Middle frontal gyrus (tissue), 1 donor: ENCODE measurements around the gene KRTAP10-9.
"Not testable (repeated sequence)": the region's sequence is repeated elsewhere in the genome, so short reads cannot be mapped to it uniquely, and the experiment has no call there.

Source experiments
- DNase-seq: peaks from one replicate; pipeline ENCODE4 v3.0.0-alpha.2; 2015; ENCODE audit warnings: low spot score; ENCODE audit errors: extremely low spot score

Gene KRTAP10-9, protein sequence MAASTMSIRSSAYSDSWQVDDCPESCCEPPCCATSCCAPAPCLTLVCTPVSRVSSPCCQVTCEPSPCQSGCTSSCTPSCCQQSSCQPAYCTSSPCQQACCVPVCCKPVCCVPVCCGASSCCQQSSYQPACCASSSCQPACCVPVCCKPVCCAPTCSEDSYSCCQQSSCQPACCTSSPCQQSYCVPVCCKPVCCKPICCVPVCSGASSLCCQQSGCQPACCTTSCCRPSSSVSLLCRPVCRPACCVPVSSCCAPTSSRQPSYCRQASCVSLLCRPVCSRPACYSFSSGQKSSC

DNA sequence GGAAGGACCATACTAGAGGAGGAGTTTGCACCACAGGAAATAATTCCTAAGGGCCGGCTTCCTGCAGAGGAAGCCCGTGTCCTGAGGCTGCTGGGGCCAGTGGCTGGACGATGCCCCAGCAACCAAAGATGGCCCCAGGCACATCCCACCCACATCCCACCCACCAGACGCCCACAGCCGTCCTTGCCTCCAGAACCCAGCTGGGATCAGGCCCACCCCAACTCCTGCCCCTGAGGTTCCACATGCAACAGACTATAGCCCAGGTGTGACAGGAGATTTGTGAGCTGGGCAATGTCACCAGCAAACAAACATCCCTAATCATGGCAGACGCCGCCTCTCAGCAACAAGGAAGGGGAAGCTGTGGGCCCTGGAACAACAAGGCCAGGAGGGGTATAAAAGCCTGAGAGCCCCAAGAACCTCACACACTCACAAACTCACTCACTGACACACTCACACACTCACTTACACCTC lies at the start of gene KRTAP10-9:
Gene KRTAP10-9 (plus strand): TSS at position 421 of the 471 bp plus-strand sequence. CDS start 79 bp downstream, outside the sequence.
- no peak for DNase-seq

DNA sequence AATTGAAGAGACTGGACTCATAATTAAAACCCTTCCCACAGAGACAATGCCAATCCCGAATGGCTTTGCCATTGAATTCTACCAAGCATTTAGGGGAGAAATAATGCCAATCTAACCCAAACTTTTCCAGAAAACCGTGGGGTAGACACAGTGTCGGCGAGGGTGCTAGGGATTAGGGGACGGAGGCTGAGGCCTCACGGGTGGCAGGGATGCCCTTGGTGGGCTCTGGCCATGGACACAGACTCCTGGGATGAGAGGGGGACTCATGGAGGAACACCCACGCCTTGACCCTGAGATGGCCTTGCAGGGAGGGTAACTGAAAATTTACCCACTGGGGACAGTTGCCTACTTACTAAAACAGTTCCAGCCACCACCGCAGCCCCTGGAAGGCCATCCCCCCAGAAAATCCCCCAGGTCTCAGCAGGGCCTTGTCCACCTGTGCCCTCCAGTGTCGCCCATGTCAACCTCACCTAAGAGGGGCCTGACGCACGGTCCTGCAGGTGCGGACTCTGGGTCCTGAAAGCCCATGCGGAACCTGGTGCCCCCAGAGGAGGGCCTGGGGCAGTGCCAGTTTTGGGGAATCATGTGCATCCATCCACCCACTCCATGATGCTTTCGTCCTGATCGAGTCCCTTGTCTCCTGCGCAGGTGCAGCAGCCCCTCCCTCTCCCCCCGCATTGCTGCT lies 48.4 kb upstream of the KRTAP10-9 start:
- DNase-seq: no peak

DNA sequence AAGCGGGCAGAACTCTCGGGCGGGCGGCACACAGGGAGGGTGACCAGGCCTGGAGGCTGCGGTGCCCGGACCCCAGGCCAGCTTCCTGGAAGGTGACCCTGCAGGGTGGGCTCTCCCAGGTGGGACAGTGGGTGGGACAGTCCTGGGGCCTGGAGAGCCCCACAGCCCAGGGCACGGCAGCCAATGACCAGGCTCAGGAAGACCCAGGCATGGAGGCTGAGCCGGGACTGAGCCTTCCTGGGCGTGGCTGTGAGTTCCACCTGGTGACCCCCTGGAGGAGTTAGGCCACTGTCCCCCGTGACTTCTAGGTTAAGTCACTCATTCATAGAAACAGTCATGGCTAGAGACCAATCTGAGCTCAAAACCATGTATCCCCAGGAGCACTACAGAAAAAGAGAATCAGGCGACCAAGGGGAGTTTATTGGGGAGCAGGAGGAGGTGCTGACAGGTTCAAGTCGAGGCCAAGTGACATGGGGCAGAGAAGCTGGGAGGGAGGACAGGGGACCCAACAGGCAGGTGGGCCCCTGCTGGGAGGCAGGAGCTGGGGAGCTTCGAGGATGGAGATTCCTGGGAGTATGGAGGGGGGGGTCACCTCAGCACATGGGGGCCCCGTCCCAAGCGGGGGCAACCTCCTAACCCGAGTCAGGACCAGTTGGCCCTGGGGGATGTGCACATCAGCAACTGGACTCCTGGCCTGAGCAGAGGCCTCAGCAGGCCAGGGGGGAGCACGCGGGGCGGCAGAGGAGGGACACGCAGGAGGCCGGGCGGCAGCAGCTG lies 47.6 kb upstream of the KRTAP10-9 start:
- DNase-seq: no peak

DNA sequence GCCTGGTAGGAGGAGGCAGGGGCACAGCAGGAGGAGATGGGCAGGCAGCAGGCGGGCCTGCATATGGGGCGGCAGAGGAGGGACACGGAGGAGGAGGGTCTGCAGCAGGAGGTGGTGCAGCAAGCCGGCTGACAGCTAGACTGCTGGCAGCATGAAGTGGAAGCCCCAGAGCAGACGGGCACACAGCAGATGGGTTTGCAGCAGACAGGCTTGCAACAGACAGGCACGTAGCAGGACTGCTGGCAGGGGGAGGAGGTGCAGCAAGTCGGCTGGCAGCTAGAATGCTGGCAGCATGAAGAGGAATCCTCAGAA lies 47.1 kb upstream of the KRTAP10-9 start:
- no peak for DNase-seq

DNA sequence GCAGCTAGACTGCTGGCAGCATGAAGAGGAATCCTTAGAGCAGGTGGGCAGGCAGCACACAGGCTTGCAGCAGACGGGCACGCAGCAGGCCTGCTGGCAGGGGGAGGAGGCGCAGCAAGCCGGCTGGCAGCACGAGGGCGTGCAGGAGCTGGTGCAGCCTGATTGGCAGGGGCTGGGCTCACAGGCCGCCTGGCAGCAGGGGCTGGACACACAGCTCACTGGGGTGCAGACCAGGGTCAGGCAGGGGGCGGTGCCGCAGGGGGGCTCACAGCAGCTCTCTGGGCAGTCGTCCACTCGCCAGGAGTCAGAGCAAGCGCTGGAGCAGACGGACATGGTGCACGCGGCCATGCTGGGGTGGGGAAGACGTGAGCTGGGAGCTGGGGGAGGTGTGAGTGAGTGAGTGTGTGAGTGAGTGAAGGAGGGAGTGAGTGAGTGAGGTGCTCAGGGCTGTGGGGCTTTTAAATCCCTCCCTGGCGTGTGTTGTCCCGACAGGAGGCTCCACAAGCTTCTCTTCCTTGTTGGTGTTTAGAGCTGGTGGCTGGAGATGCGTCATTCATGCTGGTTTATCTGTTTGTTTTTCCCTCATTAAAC lies 46.6 kb upstream of the KRTAP10-9 start, which contains the start of gene KRTAP10-5:
Gene KRTAP10-5 (minus strand): TSS at position 374 of the 591 bp plus-strand sequence. CDS start 26 bp downstream, at position 348.
- not testable (repeated sequence) for DNase-seq

DNA sequence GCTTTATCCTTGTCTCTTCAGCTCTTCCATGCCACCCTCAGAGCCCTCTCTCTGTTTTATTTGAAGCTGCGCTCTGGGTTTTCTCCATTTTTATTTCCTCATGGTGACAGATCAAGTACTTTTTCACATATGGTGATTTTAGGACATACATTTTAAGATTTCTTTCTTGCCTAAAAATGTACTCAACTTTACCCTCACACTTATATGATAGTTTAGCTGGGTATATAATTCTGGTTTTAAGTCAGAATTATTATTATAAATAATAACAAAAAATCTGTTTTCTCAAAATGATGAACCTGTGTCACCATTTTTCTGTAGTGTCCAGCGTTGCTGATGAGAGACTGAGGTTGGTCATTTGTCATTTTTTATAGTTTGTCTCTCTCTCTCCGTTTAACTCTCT lies 45.7 kb upstream of the KRTAP10-9 start:
- DNase-seq: no peak

DNA sequence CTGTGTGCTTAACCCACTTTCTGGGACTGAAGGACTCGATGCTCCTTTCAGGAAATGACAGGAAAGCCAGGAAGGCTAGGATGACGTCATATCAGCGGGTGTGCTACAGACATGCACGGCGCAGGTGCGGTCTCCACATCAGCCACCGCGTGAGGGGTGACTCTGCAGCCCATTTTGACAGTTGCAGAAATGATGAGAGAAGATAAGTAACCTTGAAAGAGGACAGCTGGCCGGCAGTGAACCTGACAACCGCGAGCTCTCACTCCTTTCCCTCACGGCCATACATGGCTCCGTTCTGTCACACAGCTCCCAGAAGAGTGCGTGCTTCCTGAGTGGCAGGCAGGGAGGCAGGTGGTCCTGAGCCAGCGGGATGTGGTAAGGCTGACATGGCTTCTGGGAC lies 44.8 kb upstream of the KRTAP10-9 start:
- no peak for DNase-seq

DNA sequence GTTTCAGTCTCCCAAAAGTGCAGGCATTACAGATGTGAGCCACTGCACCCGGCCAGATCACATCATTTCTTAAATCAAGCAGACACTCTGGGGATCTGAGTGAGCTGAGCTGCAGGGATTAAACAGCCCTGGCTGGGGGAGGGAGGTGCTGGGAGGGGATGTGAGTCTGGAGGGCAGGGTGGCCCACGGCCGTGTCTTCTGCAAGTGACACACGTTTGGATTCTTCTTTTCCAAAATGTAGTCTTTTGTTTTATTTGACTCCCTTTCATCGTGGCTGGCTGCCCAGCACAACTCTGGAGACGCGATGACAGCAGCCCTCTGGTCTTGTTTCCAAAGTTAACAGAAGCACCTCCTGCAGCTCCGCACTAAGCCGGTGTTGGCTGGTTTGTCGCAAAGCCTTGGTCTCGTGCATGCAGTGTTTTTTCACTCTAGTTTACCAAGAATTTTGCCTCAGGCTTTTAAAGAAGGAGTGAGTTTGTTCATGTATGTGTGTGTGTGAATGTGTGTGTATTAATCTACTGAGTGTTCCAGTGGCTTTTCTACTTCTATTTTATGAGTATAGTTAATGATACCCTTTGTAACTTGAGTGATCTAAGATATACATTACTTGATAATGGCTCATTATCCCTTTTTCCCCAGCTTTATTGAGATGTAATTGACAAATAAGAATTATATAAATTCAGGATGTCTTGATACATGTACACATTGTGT lies 43.6 kb upstream of the KRTAP10-9 start:
- no peak for DNase-seq

DNA sequence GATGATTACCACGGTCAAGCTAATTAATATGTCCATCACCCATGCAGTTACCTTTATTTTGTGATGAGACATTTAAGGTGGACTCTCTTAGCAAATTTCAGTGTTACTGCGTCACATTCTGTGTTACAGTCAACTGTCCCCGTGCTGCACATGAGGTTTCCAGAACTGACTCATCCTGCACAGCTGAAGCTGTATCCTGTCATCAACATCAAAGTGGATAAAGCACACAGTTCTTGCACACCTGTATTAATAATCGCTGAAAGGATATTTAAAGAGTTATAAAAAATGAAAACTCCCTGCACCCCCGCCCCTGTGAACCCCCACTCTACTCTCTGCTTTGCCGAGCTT lies 43.1 kb upstream of the KRTAP10-9 start:
- DNase-seq: no peak

DNA sequence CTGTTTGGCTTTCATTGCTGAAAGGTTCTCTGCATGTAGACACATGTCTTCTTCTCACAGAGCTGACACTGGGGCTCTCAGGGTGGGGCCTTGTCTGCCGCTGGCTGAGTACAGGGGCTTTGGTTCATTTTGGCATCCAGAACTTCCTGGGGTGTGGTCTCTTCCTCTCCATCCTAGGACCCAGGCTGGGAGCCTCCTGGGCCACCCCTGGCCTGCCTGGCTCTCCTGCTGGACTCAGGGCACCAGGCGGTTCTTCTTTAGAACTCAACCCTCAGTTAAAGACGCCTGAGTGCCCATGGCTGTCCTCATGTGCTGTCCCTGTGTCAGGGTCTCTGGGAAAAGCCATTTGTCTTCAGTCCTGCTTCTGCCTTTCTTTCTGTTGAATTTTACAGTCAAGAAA lies 41.0 kb upstream of the KRTAP10-9 start:
- no peak for DNase-seq

DNA sequence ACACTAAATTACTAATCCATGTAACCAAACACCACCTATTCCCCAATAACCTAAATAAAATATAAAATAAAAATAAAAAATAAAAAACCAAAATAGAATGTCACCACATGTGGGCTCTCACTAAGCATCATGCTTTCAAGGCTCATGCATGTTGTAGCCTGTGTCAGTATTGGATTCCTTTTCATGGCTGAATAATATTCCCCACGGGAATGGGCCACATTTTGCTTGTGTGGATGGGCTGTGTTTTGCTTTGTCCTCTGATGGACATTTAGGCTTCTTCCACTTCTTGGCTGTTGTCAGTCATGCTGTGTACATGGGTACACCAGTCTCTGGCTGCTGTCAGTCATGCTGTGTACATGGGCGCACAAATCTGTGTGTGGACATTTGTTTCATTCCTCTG lies 37.8 kb upstream of the KRTAP10-9 start:
- no peak for DNase-seq

DNA sequence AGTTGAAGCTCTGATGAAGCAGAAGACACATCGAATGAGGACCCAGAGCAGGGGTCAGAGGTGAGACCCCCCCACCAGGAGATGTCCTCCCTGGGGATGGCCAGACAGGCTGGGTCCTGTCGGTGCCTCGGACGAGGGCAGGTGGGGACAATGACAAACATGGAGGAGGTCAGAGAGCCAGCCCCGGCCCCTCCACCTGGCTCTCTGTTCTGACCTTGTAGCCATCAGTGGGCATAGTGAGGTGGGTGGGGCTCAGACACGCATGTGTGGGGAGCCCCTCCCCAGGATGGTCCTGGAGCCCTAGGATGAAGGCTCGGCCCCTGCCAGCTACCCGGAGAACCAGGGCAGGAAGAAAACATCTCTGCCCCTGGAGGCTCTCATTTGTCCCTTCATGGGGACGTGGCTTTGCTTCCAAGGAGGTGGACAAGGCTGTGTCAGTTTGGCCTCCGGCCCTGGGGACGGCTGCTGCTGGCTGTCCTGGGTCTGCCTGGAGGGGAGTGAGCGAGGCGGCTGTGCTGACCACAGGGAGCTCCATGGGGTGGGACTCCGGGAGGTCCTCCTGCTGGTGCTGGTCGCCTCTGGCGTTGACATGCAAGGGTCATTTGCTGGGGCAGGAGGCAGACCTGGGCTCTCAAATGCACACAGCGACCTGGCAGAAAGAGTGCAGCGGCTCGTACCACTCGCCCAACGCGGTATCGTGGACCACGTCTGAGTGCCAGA lies 37.1 kb upstream of the KRTAP10-9 start:
- no peak for DNase-seq

DNA sequence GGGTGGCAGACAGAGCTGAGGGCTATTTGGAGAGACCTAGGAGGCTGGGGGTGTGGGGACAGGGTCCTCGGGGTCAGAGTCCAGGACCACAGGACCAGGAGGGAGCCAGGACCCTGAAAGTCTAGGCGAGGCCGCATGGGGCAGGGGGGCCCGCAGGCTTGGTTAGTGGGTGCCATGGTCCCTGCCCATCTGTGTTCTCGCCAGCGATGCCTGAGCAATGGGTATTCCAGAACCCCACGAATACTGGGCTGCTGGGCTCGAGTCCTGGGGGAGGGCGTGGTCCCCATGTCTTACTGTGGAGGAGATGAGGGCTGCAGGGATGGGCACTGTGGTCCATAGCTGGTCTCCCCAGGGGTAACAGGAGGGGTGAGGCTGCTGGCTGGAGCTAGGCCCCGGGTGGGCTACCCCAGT lies 36.6 kb upstream of the KRTAP10-9 start:
- DNase-seq: no peak

DNA sequence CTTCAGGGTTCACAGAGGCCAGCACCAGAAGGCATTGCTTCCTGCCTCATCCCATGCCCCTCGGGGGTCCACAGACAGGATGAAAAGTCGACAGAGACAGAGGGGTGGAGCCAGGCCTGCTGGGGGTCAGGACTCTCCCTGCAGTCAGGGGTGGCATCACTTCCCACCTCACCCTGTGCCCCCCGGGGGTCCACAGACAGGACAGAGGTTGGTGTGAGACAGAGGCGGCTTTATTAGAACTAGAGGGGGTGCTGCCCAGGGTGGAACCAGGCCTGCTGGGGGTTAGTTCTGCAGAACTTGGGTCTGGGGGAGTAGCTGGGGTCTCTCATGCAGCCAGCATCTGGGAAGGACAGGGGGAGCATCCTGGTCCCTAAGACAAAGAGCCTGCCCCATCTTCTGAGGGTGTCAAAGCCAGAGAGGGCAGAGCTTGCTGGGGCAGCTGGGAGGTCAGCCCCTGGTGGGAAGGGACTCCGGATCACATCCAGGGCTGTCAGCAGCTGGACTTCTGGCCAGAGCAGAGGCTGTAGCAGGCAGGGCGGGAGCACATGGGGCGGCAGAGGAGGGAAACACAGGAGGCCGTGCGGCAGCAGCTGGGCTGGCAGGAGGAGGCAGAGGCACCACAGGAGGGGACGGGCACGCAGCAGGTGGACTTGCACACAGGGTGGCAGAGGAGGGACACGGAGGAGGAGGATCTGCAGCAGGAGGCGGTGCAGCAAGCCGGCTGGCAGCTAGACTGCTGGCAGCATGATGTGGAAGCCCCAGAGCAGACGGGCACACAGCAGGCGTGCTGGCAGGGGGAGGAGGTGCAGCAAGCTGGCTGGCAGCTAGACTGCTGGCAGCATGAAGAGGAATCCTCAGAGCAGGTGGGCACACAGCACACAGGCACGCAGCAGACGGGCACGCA lies 35.7 kb upstream of the KRTAP10-9 start:
- not testable (repeated sequence) for DNase-seq

DNA sequence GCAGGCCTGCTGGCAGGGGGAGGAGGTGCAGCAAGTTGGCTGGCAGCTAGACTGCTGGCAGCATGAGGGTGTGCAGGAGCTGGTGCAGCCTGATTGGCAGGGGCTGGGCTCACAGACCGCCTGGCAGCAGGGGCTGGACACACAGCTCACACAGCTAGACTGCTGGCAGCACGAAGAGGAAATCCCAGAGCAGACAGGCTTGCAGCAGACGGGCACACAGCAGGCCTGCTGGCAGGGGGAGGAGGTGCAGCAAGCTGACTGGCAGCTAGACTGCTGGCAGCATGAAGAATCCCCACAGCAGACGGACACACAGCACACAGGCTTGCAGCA lies 35.1 kb upstream of the KRTAP10-9 start:
- not testable (repeated sequence) for DNase-seq

DNA sequence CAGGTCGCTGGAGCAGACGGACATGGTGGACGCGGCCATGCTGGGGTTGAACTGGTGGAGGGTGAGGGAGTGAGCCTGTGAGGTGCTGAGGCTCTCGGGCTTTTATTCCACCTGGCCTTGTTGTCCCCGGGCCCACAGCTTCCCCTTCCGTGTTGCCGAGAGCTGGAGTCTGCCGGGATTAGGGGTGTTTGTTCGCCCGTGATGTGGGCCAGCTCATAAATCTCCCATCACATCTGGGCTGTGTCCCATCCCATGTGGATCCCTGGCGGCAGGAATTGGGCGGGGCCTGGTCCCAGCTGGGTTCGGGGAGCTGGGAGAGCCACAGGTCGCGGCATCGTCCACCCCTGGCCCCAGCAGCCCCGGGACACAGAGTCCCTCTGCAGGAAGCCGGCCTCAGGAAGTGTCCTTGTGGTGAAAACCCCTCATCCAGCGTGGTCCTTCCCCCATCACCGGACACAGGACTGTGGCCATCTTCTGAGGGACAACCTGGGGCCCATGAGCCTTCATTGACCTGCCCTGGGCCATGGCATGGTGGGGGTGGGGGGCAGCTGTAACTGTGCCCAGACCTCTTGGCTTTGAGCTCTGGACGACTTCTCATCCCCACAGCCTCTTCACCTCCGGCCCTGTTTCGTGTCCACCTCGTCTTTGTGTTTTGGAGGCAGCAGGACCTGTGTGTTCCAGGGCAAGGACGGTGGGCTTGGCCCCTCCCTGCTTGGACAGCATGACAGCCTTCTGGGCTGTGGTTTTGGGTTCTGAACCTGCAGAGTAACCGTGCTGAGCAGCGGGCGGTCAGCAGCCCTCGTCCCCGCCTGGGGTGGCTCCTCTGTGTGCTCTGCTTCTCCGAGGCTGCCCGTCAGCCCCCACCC lies 34.2 kb upstream of the KRTAP10-9 start, which contains the start of gene KRTAP10-6:
Gene KRTAP10-6 (minus strand): TSS at position 60 of the 866 bp plus-strand sequence. CDS start 21 bp downstream, at position 39.
- no peak for DNase-seq

DNA sequence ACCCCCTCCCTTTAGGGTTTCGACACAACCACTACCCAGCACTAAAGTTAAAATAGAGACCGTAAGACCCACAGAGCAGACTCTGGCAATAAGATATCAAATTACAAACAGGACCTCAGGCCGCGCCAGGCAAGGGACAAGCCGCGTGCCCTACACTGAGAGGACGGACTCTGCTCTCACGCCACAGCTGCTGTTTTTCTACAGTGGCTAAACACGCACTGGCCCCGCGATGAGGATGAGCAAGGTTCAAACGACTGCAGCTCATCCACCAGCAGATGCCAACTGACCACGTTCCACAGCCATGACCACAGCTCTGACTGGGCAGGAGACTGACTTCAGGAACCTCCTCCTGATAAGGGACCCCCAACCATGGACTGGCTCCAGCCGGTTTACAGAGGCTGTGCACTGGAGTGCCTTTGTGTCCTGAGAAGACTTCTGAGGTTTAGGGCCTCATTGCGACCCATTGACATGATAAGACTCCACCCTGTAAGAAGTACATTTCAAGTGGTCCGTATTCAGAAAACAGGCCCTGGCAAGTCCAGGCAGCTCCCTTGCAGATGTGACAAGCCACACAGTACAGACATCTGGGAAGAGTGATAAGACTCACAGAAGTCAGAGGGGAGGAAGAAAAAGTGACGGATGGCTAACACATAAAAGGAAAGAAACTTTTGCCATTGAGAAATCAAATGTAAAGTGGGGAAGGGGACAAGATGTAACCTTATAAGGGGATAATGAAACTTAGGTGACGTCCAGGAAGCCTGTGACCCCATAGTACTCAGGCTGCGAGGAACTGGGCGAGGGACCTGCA lies 33.1 kb upstream of the KRTAP10-9 start:
- DNase-seq: no peak
